ENCODE measurements around the gene VAPA. TPM values are rescaled to one million over a fixed set of nuclear protein-coding genes. Genes with fewer than 3 reads are reported as not detected.

VAPA gene
- total RNA-seq, 1 experiment from 2014 or later, result 444 TPM

DNA sequence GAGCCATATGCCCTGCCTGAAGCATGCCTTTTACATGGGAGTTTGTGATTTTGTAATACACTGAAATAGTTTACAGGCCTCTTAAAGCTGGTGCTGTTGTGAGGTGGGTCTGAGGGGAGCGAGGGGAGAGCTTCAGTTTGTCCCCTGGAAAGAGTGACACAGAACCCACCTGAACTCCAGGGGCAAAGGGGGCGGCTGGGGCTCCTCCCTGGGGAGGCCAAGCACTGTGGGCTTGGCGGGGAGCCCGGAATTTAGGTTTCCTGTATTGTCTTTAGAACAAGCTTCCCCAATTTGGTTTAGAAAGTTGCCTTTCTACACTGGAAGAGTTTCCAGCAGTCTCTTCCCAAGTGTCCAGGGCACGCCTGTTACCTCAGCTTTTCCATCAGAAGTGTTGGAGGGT lies 75.7 kb downstream of the VAPA start:
- H3K9me3 ChIP-seq (replicated peaks), result no peaks in the 10 kb centered on the region
- DNase-seq (ENCODE audit: low read depth in 1 of 2, low spot score in 2 of 2), result no peak
- H3K4me3 ChIP-seq, result no peak overlapping the region
- no peaks in the 10 kb centered on the region for H3K27me3 ChIP-seq (replicated peaks)
- H3K36me3 ChIP-seq, result no peaks in the 10 kb centered on the region
- no peaks in the 10 kb centered on the region for H3K4me1 ChIP-seq (replicated peaks)
- no peak overlapping the region for H3K27ac ChIP-seq

DNA sequence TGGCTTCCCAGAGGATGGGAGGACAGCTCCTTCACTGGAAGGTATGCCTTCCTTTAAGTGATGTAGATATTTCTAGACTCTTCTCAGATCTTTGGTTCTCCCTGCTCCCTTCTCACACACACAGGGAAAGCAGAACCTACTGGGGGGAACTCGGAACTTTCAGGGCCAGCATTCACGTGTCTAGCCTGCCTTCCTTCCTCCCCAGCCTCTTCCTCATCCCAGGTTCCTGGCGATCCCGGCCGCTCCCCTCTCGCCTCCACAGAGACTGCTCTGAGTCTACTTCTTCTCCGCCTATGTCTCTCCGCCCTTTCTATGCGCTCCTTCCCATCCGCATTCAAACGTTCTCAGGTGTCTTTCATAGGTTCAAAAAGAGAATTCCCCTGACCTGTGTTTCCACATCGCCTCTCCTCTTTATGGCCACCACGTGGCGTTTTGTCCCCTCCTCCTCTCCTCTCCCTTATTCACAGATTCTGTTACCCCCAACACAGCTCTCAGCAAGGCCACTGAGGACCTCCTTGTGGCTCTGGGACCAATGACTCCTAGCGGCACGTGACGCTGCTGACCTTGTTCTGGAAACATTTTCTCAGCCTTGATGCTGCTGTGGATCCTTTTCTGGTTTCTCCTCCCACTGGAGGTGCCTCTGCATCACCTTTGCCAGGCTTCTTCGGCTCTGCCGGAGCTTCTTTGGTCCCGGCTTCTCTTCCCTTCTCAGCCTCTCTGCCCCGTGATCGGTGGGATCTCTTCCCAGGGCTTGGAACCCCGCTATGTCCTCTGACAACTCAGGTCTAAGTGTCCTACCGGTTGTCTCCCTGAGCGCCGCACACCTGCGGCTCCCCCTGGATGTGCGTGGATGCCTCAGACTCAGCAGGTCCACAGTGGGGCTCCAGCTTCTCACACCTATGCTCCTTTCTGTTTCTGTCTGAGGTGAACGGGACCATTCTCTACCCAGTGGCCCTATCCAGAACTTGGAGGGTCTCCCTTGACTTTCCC lies 77.5 kb downstream of the VAPA start:
- H3K9me3 ChIP-seq (replicated peaks), result no peaks in the 10 kb centered on the region
- DNase-seq (ENCODE audit: low read depth in 1 of 2, low spot score in 2 of 2), result no peak
- no peaks in the 10 kb centered on the region for H3K36me3 ChIP-seq
- no peak overlapping the region for H3K4me3 ChIP-seq
- H3K4me1 ChIP-seq (replicated peaks), result no peaks in the 10 kb centered on the region
- H3K27ac ChIP-seq, result no peak overlapping the region
- H3K27me3 ChIP-seq (replicated peaks), result no peaks in the 10 kb centered on the region

DNA sequence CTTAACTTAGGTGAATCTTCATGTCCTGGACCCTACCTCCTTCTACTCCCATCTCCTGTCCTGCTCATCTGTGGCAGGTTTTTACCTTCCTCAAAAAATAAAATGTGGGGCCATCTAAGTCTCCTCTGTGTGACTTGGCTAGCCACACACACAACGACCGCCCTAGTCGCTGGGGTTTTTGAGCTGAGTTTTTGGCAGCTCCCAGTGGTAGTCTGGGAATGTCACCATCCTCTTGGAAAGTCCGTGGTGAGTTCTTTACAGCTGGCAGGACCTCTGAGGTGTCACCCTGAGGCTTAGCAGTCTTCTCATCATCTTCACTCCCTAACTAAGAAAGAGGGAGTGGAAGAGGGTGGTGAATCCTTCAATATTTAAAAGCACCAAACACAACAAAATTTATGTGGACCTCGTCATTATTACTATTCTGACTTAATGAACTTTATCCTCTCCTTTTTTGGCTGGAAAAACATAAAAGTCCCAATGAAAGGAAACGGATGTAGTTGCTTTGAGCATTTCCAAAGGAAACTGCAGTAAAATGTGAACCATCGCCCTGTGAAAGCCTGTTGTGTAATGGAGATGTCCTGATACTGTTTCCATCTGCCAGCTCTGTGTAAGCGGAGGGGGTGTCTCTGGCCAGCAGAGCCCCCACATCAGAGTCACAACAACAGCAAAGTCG lies 78.6 kb downstream of the VAPA start:
- no peaks in the 10 kb centered on the region for H3K36me3 ChIP-seq
- H3K27me3 ChIP-seq (replicated peaks), result no peaks in the 10 kb centered on the region
- DNase-seq (ENCODE audit: low read depth in 1 of 2, low spot score in 2 of 2), result no peak
- H3K4me1 ChIP-seq (replicated peaks), result no peaks in the 10 kb centered on the region
- H3K9me3 ChIP-seq (replicated peaks), result no peaks in the 10 kb centered on the region
- H3K27ac ChIP-seq, result no peak overlapping the region
- no peak overlapping the region for H3K4me3 ChIP-seq

DNA sequence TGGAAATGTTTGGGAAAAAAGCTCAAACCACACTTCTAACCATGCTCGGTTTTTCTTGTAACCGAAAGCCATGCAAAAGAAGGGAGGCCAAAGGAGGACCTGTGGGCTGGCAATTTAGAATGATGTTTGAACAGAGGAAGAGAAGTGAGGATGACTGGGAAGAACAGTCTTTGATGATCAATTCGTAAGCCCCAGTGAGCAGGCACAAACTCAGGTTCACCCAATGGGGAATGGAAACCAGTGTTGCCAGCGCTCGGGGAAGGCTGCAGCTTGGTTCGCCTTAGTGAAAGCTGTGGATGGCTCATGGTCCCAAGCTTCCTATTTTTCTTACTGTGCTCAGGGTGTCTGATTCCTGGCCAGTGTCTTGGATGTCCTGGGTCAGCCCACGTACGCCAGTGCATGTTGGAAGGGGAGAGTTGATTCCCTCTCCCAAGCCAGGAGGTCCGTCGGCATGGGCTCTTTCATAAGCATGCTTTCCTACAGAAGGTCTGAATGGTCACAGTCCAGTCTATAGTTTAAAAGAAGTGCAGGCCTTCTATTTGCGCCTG lies 79.2 kb downstream of the VAPA start:
- Histone ChIP-seq H3K9me3 (replicated peaks) (no peaks in the 10 kb centered on the region), H3K27ac (no peak overlapping the region), H3K27me3 (replicated peaks) (no peaks in the 10 kb centered on the region), H3K4me3 (no peak overlapping the region), H3K36me3 (no peaks in the 10 kb centered on the region), H3K4me1 (replicated peaks) (no peaks in the 10 kb centered on the region)
- no peak for DNase-seq (ENCODE audit: low read depth in 1 of 2, low spot score in 2 of 2)

- Histone ChIP-seq H3K36me3 (no peaks in the 10 kb centered on the region), H3K9me3 (replicated peaks) (no peaks in the 10 kb centered on the region), H3K27me3 (replicated peaks) (no peaks in the 10 kb centered on the region), H3K4me3 (no peak overlapping the region), H3K4me1 (replicated peaks) (no peaks in the 10 kb centered on the region), H3K27ac (no peak overlapping the region)
- DNase-seq (ENCODE audit: low read depth in 1 of 2, low spot score in 2 of 2), result no peak
Observed at GRCh38 chr18:9993521-9994025, 79.8 kb downstream of the VAPA start.

DNA sequence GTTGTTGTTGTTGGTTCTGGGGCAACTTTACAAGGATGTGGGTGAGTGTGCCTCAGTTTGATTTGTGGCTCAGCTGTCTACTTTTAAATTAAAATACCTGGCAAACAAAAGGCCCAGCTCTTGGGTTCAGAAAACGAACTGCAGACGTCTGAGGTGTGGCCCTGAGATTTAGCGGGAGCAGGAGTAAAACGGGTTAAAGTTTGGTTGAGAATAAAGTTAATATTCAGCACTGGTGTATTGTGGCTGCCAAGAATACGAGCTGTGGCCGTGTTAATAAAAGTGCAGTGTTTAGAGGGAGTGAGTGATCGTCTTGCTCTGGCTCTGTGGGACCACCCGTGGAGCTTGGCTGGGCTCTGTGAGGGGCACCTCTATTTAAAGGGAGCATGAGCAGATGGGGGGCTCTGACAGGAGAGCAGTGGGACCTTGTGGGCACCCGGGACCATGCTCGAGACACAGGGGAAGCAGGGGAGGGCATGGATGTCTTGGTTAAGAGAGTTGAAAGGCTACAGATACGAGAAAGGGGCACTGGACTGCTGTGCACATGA lies 80.3 kb downstream of the VAPA start:
- Histone ChIP-seq H3K4me3 (no peak overlapping the region), H3K27ac (no peak overlapping the region), H3K4me1 (replicated peaks) (no peaks in the 10 kb centered on the region), H3K9me3 (replicated peaks) (no peaks in the 10 kb centered on the region), H3K36me3 (no peaks in the 10 kb centered on the region), H3K27me3 (replicated peaks) (no peaks in the 10 kb centered on the region)
- no peak for DNase-seq (ENCODE audit: low read depth in 1 of 2, low spot score in 2 of 2)

DNA sequence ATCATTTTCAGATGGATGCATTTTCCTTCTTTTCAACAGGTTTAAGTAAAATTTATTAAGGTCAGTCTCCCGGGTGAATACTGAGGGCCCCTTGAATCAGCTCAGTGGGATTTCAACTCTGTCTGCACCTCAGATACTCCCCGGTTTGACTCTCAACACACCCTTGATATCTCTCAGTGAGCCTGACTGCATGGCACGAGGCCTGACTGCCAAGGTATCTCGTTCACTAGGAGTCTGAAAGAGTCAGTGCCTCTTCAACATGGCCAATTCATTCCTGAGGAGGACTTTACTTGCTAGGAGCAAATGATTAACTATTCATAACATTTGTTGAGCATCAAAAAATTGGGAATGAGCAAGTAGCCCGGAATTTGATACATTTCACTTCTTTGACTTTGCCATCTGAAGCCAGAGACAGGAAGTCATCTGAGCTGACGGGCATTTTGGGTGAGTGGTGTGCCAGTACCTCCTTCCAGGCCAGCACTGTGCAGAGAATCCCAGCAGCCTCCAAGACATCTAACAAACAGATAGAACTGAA lies 81.0 kb downstream of the VAPA start:
- no peaks in the 10 kb centered on the region for H3K36me3 ChIP-seq
- no peaks in the 10 kb centered on the region for H3K27me3 ChIP-seq (replicated peaks)
- H3K9me3 ChIP-seq (replicated peaks), result no peaks in the 10 kb centered on the region
- no peak overlapping the region for H3K4me3 ChIP-seq
- no peaks in the 10 kb centered on the region for H3K4me1 ChIP-seq (replicated peaks)
- H3K27ac ChIP-seq, result no peak overlapping the region
- DNase-seq (ENCODE audit: low read depth in 1 of 2, low spot score in 2 of 2), result no peak

DNA sequence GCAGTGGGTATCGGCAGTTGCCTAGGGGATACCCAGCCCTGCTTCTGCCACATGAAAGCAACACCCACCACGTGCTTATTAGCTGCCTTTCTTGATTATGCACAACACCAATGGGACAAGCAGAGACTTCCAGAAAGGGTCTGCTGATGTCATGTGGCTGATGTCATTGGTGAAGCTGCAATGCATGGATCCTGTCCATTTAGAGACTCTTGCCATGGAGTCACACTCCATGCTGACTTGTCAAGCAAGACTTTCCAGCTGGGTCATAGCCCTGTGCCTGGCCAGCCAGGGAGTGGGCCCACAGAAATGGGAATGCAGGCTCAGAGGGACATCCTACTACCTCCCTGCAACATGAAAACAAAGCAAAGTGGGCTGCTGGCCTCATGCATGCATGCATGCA lies 81.8 kb downstream of the VAPA start:
- Histone ChIP-seq H3K27me3 (replicated peaks) (no peaks in the 10 kb centered on the region), H3K9me3 (replicated peaks) (no peaks in the 10 kb centered on the region), H3K36me3 (no peaks in the 10 kb centered on the region), H3K4me1 (replicated peaks) (no peaks in the 10 kb centered on the region), H3K27ac (no peak overlapping the region), H3K4me3 (no peak overlapping the region)
- no peak for DNase-seq (ENCODE audit: low read depth in 1 of 2, low spot score in 2 of 2)

- Histone ChIP-seq H3K36me3 (no peaks in the 10 kb centered on the region), H3K27ac (no peak overlapping the region), H3K9me3 (replicated peaks) (no peaks in the 10 kb centered on the region), H3K4me3 (no peak overlapping the region), H3K4me1 (replicated peaks) (no peaks in the 10 kb centered on the region), H3K27me3 (replicated peaks) (no peaks in the 10 kb centered on the region)
- no peak for DNase-seq (ENCODE audit: low read depth in 1 of 2, low spot score in 2 of 2)
Observed at GRCh38 chr18:9996094-9996493, 82.3 kb downstream of the VAPA start.

- Histone ChIP-seq H3K27ac (no peak overlapping the region), H3K27me3 (replicated peaks) (no peaks in the 10 kb centered on the region), H3K4me3 (no peak overlapping the region)
Observed at GRCh38 chr18:9997711-9998110, 83.9 kb downstream of the VAPA start.

DNA sequence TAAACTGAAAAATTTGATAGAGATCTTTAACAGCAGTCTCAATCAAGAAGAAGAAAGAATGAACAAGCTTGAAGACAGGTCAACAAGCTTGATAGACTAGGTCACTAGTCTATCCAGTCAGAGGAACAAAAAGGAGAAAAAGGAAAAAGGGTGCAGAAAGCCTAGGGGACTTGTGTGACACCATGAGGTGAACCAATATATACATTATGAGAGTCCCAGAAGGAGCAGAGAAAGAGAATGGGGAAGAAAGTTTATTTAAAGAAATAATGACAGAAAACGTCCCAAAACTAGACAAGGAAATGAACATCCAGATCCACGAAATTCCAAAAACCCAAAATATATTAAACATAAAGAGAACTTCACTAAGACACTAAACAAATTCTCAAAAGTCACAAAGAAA lies 84.5 kb downstream of the VAPA start:
- Histone ChIP-seq H3K27ac (no peak overlapping the region), H3K27me3 (replicated peaks) (no peaks in the 10 kb centered on the region), H3K4me1 (replicated peaks) (no peaks in the 10 kb centered on the region), H3K36me3 (no peaks in the 10 kb centered on the region), H3K4me3 (no peak overlapping the region), H3K9me3 (replicated peaks) (no peaks in the 10 kb centered on the region)
- no peak for DNase-seq (ENCODE audit: low read depth in 1 of 2, low spot score in 2 of 2)

More at GRCh38 chr18:9997711-9998110, 83.9 kb downstream of the VAPA start:
- DNase-seq (ENCODE audit: low read depth in 1 of 2, low spot score in 2 of 2), result no peak
- H3K9me3 ChIP-seq (replicated peaks), result no peaks in the 10 kb centered on the region
- no peaks in the 10 kb centered on the region for H3K36me3 ChIP-seq
- H3K4me1 ChIP-seq (replicated peaks), result no peaks in the 10 kb centered on the region

DNA sequence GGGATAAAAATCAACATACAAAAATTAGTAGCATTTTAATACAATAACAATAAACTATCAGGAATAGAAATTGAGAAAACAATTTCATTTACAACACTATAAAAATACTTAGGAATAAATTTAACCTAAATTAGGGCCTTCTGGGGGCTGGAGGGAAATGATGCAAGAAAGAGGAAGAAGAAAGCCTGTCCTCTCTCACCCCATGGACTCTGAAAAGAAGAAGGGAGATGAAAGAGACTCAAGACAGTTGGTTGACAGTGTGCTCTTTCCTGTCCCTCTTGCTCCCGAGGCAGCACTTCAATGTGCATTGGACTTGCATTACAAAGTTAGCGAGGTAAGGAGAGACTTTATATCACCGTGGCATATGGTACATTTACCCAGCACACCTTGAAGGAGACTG lies 88.5 kb downstream of the VAPA start:
- Histone ChIP-seq H3K4me1 (replicated peaks) (no peaks in the 10 kb centered on the region), H3K27ac (no peak overlapping the region), H3K9me3 (replicated peaks) (no peaks in the 10 kb centered on the region), H3K27me3 (replicated peaks) (no peaks in the 10 kb centered on the region), H3K4me3 (no peak overlapping the region), H3K36me3 (no peaks in the 10 kb centered on the region)
- DNase-seq (ENCODE audit: low read depth in 1 of 2, low spot score in 2 of 2), result no peak

DNA sequence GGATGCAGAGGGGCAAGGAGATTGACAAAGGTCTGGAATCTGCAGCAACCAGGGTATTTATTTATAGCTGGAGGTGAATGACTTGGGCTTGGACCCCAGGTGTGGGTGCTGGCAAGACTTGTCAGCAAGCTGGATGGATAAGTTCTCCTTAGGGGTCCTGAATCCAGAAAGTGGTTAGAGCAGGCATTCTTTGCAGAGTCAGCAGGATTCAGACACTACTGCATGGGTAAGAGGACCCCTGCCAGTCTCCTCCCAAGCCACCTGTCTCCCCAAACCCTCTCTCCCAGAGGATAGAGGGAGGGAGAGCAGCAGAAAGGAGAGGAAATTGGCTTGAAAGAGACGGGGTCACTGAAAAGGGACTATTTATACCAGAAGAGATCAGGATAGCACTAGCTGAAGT lies 89.5 kb downstream of the VAPA start:
- Histone ChIP-seq H3K9me3 (replicated peaks) (no peaks in the 10 kb centered on the region), H3K27ac (no peak overlapping the region), H3K36me3 (no peaks in the 10 kb centered on the region), H3K27me3 (replicated peaks) (no peaks in the 10 kb centered on the region), H3K4me3 (no peak overlapping the region), H3K4me1 (replicated peaks) (no peaks in the 10 kb centered on the region)
- no peak for DNase-seq (ENCODE audit: low read depth in 1 of 2, low spot score in 2 of 2)

Measured in SJSA1 (cell line).